ENCODE results near the gene CDCA3. TPM values are rescaled to one million over a fixed set of nuclear protein-coding genes. Genes with fewer than 3 reads are reported as not detected.

Gene CDCA3
- total and polyA plus RNA-seq, 2 of the 13 experiments (the other 11 are each of a cell fraction or from before 2014, with no cell fraction given), result 32.7 to 56.5 TPM

- TF ChIP-seq NR2F2 (IDR thresholded peaks at IDR 0.05; ENCODE audit: borderline replicate concordance, low read depth) (no peak), GMEB2 (CRISPR knock-in tag; IDR thresholded peaks at IDR 0.05; ENCODE audit: low read depth) (no peak), HOXA7 (CRISPR knock-in tag; IDR thresholded peaks at IDR 0.05) (no peak), PAXIP1 (CRISPR knock-in tag; conservative IDR thresholded peaks at IDR 0.05) (0 out of 2 replicates have a peak, but pooled peaks have one; percentile 3), ZHX2 (IDR thresholded peaks at IDR 0.05; ENCODE audit: low read depth) (no peak), ZHX2 (CRISPR knock-in tag; IDR thresholded peaks at IDR 0.05; ENCODE audit: borderline replicate concordance) (no peak; the same call in 1 of the 2 replicates), ZKSCAN5 (CRISPR knock-in tag; IDR thresholded peaks at IDR 0.05) (no peak), CBX1 (IDR thresholded peaks at IDR 0.05; ENCODE audit: low read depth) (peak; percentile 93), STAT5B (CRISPR knock-in tag; IDR thresholded peaks at IDR 0.05) (no peak), ATF6 (CRISPR knock-in tag; conservative IDR thresholded peaks at IDR 0.05) (peak; percentile 87; the same call in 1 of the 2 replicates), ZBTB38 (CRISPR knock-in tag; IDR thresholded peaks at IDR 0.05) (no peak; the same call in 1 of the 2 replicates), ETV6 (CRISPR knock-in tag; conservative IDR thresholded peaks at IDR 0.05) (no peak), ZNF746 (CRISPR knock-in tag; IDR thresholded peaks at IDR 0.05) (peak; percentile 70; the same call in 1 of the 2 replicates), IRF9 (CRISPR knock-in tag; IDR thresholded peaks at IDR 0.05; ENCODE audit: borderline replicate concordance) (peak; percentile 79; the same call in 1 of the 2 replicates)
These were observed 16.5 kb upstream of the CDCA3 start, which contains the start of gene TPI1 (continued) for GRCh38 chr12:6867413-6868210.

Data from HepG2 (cell line).